ENCODE measurements around the gene GBX2. TPM values are rescaled to one million over a fixed set of nuclear protein-coding genes. Genes with fewer than 3 reads are reported as not detected.

Gene GBX2
- total and polyA plus RNA-seq, 5 donors: not detected

Other genes starting within 250 kb of the GBX2 start
- gene ASB18, start 96.0 kb upstream of the GBX2 start, total RNA-seq: 1 to 10 TPM; 1.1 to 5.3 (median 3.0) TPM
- 1.2 TPM for gene ASB18, start 96.0 kb upstream of the GBX2 start, polyA plus RNA-seq